HUES64 (cell line): Measurements from ENCODE around the gene ASAP2.

Experiments used
- H3K27ac ChIP-seq: 2 replicates; pipeline ENCODE4 v1.7.0; 2013; ENCODE audit warnings: low read depth, low read length, inconsistent platforms
- H3K27me3 ChIP-seq: 2 replicates; pipeline ENCODE4 v1.6.1; 2013; ENCODE audit warnings: mild to moderate bottlenecking, low read length; ENCODE audit not compliant: insufficient read depth
- H3K36me3 ChIP-seq: 2 replicates; pipeline ENCODE4 v1.6.1; 2013; ENCODE audit warnings: mild to moderate bottlenecking, low read length; ENCODE audit not compliant: insufficient read depth
- H3K4me1 ChIP-seq: 2 replicates; pipeline ENCODE4 v1.6.1; 2013; ENCODE audit warnings: mild to moderate bottlenecking, low read length, moderate library complexity; ENCODE audit not compliant: insufficient read depth
- H3K4me3 ChIP-seq: 2 replicates; pipeline ENCODE4 v1.5.1; 2013; ENCODE audit warnings: mild to moderate bottlenecking, low read length, moderate library complexity
- H3K9ac ChIP-seq: 2 replicates; pipeline ENCODE4 v1.6.1; 2013; ENCODE audit warnings: mild to moderate bottlenecking, low read depth, low read length
- H3K9me3 ChIP-seq: 2 replicates; pipeline ENCODE4 v1.6.1; 2013; ENCODE audit warnings: low read depth, low read length; ENCODE audit not compliant: insufficient read depth
- WGBS: fragments of 150-250, 120-280 bp; methylation state at CpG from one replicate; pipeline ENCODE4 v1.1.7; 2013; ENCODE audit warnings: missing lambda C conversion rate; 5-methylcytosine and 5-hydroxymethylcytosine counted together

The ASAP2 gene

DNA sequence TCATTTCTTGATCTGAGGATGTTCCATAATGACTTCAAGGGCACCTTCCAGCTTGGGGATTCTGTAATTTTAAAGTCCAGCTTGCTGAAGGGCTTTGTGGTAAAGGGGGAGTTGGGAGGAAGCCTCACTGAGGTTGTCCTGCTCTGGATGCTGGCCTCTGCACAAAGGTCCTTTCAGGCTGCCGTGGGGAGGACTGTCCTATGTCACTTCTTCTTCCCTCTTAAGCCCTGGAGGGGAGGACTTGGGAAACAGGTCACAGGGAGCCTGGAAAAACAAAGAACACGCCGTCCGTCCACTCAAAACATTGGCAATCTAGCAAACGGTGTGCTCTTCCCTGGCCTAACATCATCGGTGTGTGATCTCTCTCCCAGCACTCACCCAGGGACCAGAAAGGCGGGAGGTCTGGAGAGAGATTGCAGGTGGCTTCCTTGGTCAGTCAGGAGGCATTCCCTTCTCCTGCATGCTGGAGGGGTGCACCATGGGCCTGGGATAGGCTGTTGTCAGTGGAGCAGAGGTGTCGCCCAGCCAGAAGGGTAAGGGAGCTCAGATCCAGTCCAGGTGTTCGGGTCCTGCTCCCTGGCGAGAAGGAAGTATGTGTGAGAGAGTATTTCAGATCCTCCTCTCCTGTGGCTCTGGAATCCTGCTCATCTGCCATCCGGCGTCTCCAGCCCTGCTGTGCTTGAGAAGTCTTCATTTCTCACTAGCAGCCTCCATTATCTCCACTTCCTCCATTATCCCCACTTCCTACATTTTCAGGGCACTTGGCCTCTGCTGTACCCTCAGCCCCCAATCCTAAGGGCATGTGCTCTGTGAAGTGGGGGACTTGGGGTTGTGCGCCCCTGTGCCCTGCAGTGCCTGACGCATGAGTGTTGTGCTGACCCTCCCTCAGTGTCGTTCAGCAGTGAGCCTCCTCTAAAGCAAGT lies 20.1 kb downstream of the ASAP2 start:
- Histone ChIP-seq H3K9me3 (no peaks in the 10 kb centered on the region), H3K9ac (no peak overlapping the region), H3K36me3 (no peaks in the 10 kb centered on the region), H3K27me3 (no peaks in the 10 kb centered on the region), H3K27ac (no peak overlapping the region), H3K4me1 (0 out of 2 replicates have a peak, but pooled peaks cover 9% of the 10 kb centered on the region), H3K4me3 (no peak overlapping the region)
- 84% methylated on average over 15 of the region's 15 CpGs for WGBS

DNA sequence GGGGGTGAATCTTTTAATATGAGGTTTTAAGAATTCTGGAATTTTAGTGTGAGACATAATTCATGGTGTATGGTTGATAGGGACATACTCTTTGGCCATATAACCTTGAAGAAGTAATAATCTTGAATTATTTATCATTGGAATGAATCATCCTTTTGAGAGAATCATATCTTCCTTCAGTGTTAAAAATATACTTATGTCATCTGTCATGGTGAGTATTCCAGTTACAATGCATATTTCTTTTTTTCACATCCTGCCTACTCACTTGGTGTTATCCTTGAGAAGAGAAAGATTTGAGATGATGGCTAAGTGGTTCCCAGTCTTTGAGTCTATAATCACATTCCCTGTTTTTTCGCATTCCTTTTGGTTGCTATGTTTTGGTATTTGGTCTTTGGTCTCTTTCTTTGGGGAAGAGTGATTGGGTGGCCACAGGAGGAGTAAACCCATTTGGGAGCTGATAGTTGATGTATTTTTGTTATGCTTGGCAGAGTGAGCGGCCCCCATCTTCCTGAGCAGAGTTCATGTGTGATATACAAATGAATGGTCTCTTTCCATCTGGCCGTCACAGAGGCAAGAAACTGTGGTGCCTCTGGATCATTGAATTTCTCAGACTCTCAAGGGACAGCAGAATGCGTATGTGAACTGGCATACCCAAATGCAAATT lies 21.6 kb downstream of the ASAP2 start:
- Histone ChIP-seq H3K27me3 (no peaks in the 10 kb centered on the region), H3K4me1 (peaks cover 9% of the 10 kb centered on the region; the same call in 1 of the 2 replicates)
- 88% methylated on average over 4 of the region's 4 CpGs for WGBS

DNA sequence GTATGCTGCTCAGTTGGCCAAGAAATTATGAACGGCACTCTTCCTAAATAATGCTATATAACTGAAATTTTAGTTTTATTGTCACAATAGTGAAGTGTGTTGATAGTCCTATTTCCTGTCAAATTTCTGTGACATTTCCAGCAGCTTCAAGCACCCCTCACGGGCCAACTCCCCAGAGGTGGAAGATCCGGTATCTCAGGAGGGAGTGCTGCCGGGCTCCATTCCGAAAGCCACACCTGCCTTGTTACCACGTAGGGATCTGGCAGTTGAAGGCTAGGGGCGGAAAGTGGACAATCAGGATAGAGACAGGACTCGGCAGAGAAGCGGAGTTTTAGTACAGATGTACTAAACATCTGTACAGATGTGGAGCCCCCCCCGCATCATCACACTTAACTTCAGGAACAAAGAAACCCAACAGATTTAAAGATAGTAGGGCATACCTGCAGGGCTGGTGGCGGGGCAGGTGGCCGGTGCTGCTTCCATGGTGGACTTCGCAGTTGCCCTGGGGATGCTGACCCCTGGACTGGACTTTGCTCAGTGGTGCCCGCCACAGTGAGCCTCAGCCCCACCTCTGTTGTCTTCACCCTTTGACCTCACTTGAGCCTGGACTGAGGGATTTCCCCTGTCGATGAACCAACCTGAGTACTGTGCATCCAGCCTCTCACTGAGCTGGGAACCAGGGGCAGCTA lies 22.3 kb downstream of the ASAP2 start:
- Histone ChIP-seq H3K9ac (no peak overlapping the region), H3K36me3 (no peaks in the 10 kb centered on the region), H3K4me3 (no peak overlapping the region), H3K27me3 (no peaks in the 10 kb centered on the region), H3K4me1 (peaks cover 9% of the 10 kb centered on the region; the same call in 1 of the 2 replicates), H3K9me3 (no peaks in the 10 kb centered on the region), H3K27ac (no peak overlapping the region)
- WGBS: 95% methylated on average over 14 of the region's 15 CpGs

More for the DNA sequence above, 21.6 kb downstream of the ASAP2 start:
- Histone ChIP-seq H3K27ac (no peak overlapping the region), H3K9ac (no peak overlapping the region), H3K36me3 (no peaks in the 10 kb centered on the region), H3K4me3 (no peak overlapping the region), H3K9me3 (no peaks in the 10 kb centered on the region)

DNA sequence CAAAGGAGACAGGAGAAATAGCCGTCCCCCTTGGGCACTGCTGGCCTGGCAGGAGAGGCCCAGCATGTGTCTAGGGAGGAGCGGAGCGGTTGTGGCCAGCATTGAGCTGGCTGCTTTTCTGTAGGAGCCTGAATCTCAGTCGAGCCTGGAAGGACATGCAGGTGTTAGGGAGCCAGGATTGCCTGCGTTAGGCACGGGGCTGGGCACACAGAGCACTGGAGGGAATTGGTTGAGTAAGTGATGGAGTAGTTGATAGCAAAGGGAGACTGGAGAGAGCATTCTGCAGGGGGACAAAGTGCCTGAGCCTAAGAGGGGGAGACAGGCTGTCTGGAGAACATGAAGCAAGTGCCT lies 22.8 kb downstream of the ASAP2 start:
- Histone ChIP-seq H3K27ac (no peak overlapping the region), H3K9me3 (no peaks in the 10 kb centered on the region), H3K36me3 (no peaks in the 10 kb centered on the region), H3K4me3 (no peak overlapping the region), H3K27me3 (no peaks in the 10 kb centered on the region), H3K4me1 (peaks cover 13% of the 10 kb centered on the region; the same call in 1 of the 2 replicates), H3K9ac (no peak overlapping the region)
- 91% methylated on average over 6 of the region's 6 CpGs for whole genome bisulfite sequencing

DNA sequence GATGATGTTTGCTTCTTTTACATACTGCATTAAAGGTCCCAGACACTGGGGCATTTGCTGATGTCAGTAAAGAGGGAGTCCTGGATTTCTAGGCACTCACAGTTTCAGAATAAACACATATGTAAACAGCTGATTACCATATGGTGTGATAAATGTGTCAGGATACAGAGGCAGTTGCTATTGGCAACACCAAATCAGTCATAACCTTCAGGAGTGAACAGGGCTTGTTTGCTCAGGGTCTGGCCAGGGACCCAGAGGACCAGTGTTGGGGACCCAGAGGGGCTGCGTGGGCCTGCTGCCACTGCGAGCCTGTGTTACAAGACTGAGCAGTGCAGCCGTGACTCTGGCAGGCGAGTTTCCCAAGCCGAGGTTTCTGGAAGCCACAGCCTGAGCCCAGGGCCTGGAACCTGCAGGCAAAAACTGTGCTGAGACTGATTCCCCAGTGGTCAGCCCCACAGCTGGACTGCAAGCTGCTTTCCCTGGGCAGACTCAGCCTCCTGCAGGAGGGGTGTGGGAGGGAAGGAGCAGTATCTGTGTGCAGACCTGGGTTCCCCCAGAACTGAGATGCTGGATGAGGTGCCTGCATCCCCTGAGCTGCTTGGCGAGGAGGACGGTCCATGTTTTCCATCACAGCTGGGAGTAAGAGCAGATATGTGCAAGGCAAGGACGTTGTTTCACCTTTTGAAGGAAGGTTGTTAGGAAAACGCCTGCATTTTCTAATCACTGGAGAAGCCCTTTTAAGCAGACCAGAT lies 23.6 kb downstream of the ASAP2 start:
- Histone ChIP-seq H3K27ac (no peak overlapping the region), H3K4me3 (no peak overlapping the region), H3K4me1 (peaks cover 19% of the 10 kb centered on the region; the same call in 1 of the 2 replicates), H3K36me3 (no peaks in the 10 kb centered on the region), H3K9me3 (no peaks in the 10 kb centered on the region), H3K9ac (no peak overlapping the region), H3K27me3 (no peaks in the 10 kb centered on the region)
- WGBS: 92% methylated on average over 9 of the region's 9 CpGs

DNA sequence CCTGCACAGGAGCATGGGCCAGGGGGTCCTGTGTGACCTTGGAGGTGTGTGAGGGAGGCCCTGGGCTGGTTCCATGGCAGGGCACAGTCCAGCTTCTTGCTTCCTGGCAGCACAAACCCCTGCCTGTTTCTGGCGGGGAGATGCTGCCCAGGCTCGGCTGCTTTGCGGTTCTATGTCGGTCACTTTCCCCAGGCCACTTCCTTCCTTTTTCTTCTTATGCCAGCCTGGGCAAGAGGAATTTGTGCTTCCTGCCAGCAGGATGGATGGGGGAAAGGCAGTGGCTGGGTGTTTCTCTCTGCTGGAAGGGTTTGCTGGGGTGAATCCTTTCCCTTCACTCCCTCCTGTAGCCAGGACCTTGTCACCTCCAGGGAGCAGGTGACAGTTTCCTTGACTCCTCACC lies 24.3 kb downstream of the ASAP2 start:
- Histone ChIP-seq H3K36me3 (no peaks in the 10 kb centered on the region), H3K4me3 (no peak overlapping the region), H3K27me3 (no peaks in the 10 kb centered on the region), H3K9me3 (no peaks in the 10 kb centered on the region), H3K27ac (no peak overlapping the region), H3K4me1 (peaks cover 19% of the 10 kb centered on the region; the same call in 1 of the 2 replicates), H3K9ac (no peak overlapping the region)
- 92% methylated on average over 4 of the region's 4 CpGs for WGBS

DNA sequence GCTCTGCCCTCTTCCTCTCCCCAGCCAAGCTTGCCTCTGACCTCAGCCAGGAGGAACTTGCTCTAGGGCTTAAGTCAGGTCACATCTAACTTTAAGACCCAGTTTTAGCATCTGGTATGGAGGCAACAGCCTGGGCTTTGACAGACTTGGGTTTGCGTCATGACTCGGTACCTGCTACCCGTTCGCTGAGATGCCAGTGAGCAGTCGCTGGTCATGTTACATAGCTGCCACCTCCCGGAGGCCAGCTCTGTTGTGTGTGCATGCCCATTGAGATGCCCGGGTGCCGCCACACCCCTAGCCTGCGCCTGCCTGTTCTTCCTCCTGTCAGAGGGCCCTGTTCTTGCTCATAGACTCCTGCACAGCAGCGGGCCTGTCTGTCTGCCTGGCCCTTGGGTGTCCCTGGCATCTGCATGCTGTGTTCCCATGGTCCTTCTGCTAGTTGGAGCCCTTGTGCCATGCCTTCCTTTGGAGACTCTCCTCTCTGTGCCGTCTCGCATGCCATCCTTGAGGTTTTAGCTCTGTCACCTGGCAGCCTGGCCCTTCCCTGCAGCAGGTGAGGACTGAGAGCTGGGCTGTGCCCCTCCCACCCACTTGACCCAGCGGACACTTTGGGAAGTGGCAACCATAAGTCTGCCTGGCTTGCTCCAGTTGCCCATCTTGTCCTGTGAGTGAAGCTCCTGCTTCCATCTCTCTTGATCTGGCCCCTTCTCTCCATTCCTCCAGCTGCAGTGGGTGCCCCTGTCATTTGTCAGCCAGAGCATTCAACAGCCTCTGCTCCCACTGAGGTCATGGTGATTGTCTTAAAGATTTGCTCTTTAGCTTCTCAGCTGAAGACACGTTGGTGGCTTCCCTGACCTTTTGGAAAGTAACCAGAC lies 24.9 kb downstream of the ASAP2 start:
- no peak overlapping the region for H3K27ac ChIP-seq
- no peak overlapping the region for H3K9ac ChIP-seq
- no peaks in the 10 kb centered on the region for H3K36me3 ChIP-seq
- no peaks in the 10 kb centered on the region for H3K27me3 ChIP-seq
- 92% methylated on average over 14 of the region's 14 CpGs for WGBS
- H3K9me3 ChIP-seq: no peaks in the 10 kb centered on the region
- no peak overlapping the region for H3K4me3 ChIP-seq
- peaks cover 16% of the 10 kb centered on the region; the same call in 1 of the 2 replicates for H3K4me1 ChIP-seq

DNA sequence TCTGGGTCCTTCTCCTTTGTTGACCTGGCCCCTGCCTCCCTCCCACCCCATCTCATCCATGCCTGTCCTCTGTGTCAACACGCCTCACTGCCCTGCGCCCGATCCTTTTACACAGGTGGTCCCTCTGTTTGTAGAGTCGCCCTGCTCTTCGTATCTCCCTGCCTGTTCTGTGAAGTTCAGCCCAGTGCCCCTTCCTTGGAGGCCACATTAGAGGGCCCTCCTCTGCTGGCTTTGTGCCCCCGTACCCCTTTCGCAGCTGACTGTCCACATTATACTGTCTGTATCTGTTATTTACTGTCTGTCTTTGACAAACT lies 25.5 kb downstream of the ASAP2 start:
- 93% methylated on average over 7 of the region's 7 CpGs for WGBS
- no peak overlapping the region for H3K9ac ChIP-seq
- no peaks in the 10 kb centered on the region for H3K9me3 ChIP-seq
- H3K4me3 ChIP-seq: no peak overlapping the region
- peaks cover 12% of the 10 kb centered on the region; the same call in 1 of the 2 replicates for H3K4me1 ChIP-seq
- H3K27ac ChIP-seq: no peak overlapping the region
- H3K36me3 ChIP-seq: no peaks in the 10 kb centered on the region
- no peaks in the 10 kb centered on the region for H3K27me3 ChIP-seq

DNA sequence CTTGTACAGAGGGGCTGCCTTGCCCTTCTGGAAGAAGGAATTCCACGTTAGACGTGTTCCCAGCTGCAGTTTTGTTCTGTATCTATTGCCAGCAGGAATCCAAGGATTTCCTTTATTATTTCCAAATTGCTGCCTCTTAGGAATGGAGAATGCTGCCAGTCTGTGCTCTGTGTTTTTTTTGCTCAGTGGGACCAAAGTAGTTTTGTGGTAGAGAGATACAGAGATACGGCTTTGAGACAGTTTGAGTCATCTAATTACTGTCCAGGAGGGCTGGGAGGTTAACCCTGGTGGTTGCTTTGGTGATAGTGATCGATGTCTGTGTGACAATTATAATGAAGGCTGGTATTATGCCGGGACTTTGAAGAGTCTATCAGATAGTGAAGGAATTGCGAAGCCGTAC lies 26.3 kb downstream of the ASAP2 start:
- no peaks in the 10 kb centered on the region for H3K27me3 ChIP-seq
- no peak overlapping the region for H3K4me3 ChIP-seq
- H3K4me1 ChIP-seq: peaks cover 12% of the 10 kb centered on the region; the same call in 1 of the 2 replicates
- WGBS: 94% methylated on average over 7 of the region's 7 CpGs
- H3K9ac ChIP-seq: no peak overlapping the region
- no peak overlapping the region for H3K27ac ChIP-seq
- H3K9me3 ChIP-seq: no peaks in the 10 kb centered on the region
- no peaks in the 10 kb centered on the region for H3K36me3 ChIP-seq

DNA sequence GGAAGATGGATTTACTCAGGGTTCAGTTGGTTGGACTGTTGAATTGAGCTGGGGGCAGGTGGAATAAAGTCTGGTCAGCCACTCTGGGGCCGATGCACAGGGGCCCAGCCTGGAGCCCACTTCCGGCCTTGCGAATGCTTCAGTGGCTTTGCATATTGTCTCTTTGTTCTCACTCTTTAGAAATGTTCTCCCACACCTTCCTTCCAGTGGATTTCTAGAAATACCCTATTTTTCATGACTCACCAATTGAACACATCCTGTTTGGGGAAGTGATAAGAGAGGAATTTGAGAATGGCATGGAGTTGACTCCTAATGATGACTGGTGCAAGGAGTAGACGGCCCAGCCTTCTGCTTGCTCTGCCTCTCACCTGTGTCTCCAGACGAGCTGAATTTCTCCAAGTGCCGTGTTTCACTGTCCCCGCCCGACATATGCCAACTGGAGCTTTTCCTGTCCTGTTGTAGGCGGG lies 28.1 kb downstream of the ASAP2 start:
- 89% methylated on average over 9 of the region's 9 CpGs for WGBS
- no peak overlapping the region for H3K4me3 ChIP-seq
- no peaks in the 10 kb centered on the region for H3K9me3 ChIP-seq
- H3K4me1 ChIP-seq: peaks cover 10% of the 10 kb centered on the region; the same call in 1 of the 2 replicates
- H3K27me3 ChIP-seq: no peaks in the 10 kb centered on the region
- no peaks in the 10 kb centered on the region for H3K36me3 ChIP-seq
- H3K27ac ChIP-seq: no peak overlapping the region; the same call in 1 of the 2 replicates
- no peak overlapping the region for H3K9ac ChIP-seq
